ENCODE results near the gene S1PR5. TPM values are rescaled to one million over a fixed set of nuclear protein-coding genes. Genes with fewer than 3 reads are reported as not detected.

S1PR5 gene
- total and polyA plus RNA-seq, 4 donors, result 0.17 to 0.56 (median 0.34) TPM

DNA sequence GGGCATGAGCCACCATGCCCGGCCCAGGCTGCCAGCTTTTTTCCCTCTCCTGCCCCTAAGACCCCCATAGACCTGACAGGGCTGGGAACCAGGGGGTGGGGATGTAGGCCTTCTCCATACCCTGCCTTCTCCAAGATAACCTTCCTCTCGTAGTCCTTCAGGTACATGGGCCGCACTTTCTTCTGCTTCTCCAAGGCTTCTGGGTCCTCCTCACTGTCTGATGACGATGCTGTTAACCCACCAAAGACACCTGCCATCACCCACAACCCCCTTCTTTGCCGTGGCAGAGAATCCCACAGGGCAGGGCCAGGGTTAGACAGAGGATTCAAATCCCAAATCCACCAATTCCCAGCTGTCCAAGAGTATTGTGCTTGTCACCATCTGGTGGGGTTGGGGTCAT lies 45.4 kb upstream of the S1PR5 start:
- H3K36me3 ChIP-seq (ENCODE audit: control insufficient read depth in 4 of 4, insufficient read depth in 3 of 4, low read depth in 1 of 4, low read length in 3 of 4), result peaks cover 5 to 34% (median 18%) of the 10 kb centered on the region in 4 donors
- no peaks in the 10 kb centered on the region for H3K9me3 ChIP-seq (ENCODE audit: control insufficient read depth in 4 of 4, low read length in 3 of 4)
- H3K9ac ChIP-seq (ENCODE audit: low read depth in 1 of 2, low read length in 2 of 2), result no peak overlapping the region
- H3K4me3 ChIP-seq (ENCODE audit: low read depth in 1 of 3, low read length in 3 of 3), result no peak overlapping the region
- no peak overlapping the region for H3K27ac ChIP-seq (ENCODE audit: low read depth in 1 of 2, low read length in 2 of 2)
- peaks cover 6 to 28% (median 13%) of the 10 kb centered on the region in 4 donors for H3K4me1 ChIP-seq (ENCODE audit: control insufficient read depth in 4 of 4, insufficient read depth in 4 of 4, low read length in 3 of 4)
- H3K27me3 ChIP-seq (ENCODE audit: control insufficient read depth in 4 of 4, insufficient read depth in 4 of 4, low read length in 3 of 4), result no peaks in the 10 kb centered on the region
- 96% methylated on average over 5 of the region's 5 CpGs for whole genome bisulfite sequencing
- no peak for DNase-seq (ENCODE audit: low spot score)
- TF ChIP-seq SP1 (IDR thresholded peaks at IDR 0.05) (no peak), HNF4A (conservative IDR thresholded peaks at IDR 0.05) (no peak), GABPA (IDR thresholded peaks at IDR 0.05 in 1 of 2, conservative IDR thresholded peaks at IDR 0.05 in 1 of 2) (no peak), YY1 (IDR thresholded peaks at IDR 0.05) (no peak), EGR1 (IDR thresholded peaks at IDR 0.05; ENCODE audit: low read depth in 2 of 2) (no peak), RAD21 (IDR thresholded peaks at IDR 0.05) (no peak), RXRA (IDR thresholded peaks at IDR 0.05) (no peak), NR2F2 (IDR thresholded peaks at IDR 0.05) (no peak), JUND (IDR thresholded peaks at IDR 0.05) (no peak), TAF1 (conservative IDR thresholded peaks at IDR 0.05) (no peak), HNF4G (IDR thresholded peaks at IDR 0.05) (no peak), FOXA2 (IDR thresholded peaks at IDR 0.05) (no peak), FOXA1 (IDR thresholded peaks at IDR 0.05) (no peak)
- TF ChIP-seq, protein P1, sequence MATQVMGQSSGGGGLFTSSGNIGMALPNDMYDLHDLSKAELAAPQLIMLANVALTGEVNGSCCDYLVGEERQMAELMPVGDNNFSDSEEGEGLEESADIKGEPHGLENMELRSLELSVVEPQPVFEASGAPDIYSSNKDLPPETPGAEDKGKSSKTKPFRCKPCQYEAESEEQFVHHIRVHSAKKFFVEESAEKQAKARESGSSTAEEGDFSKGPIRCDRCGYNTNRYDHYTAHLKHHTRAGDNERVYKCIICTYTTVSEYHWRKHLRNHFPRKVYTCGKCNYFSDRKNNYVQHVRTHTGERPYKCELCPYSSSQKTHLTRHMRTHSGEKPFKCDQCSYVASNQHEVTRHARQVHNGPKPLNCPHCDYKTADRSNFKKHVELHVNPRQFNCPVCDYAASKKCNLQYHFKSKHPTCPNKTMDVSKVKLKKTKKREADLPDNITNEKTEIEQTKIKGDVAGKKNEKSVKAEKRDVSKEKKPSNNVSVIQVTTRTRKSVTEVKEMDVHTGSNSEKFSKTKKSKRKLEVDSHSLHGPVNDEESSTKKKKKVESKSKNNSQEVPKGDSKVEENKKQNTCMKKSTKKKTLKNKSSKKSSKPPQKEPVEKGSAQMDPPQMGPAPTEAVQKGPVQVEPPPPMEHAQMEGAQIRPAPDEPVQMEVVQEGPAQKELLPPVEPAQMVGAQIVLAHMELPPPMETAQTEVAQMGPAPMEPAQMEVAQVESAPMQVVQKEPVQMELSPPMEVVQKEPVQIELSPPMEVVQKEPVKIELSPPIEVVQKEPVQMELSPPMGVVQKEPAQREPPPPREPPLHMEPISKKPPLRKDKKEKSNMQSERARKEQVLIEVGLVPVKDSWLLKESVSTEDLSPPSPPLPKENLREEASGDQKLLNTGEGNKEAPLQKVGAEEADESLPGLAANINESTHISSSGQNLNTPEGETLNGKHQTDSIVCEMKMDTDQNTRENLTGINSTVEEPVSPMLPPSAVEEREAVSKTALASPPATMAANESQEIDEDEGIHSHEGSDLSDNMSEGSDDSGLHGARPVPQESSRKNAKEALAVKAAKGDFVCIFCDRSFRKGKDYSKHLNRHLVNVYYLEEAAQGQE (IDR thresholded peaks at IDR 0.05), result no peak
- TF ChIP-seq, protein P2, sequence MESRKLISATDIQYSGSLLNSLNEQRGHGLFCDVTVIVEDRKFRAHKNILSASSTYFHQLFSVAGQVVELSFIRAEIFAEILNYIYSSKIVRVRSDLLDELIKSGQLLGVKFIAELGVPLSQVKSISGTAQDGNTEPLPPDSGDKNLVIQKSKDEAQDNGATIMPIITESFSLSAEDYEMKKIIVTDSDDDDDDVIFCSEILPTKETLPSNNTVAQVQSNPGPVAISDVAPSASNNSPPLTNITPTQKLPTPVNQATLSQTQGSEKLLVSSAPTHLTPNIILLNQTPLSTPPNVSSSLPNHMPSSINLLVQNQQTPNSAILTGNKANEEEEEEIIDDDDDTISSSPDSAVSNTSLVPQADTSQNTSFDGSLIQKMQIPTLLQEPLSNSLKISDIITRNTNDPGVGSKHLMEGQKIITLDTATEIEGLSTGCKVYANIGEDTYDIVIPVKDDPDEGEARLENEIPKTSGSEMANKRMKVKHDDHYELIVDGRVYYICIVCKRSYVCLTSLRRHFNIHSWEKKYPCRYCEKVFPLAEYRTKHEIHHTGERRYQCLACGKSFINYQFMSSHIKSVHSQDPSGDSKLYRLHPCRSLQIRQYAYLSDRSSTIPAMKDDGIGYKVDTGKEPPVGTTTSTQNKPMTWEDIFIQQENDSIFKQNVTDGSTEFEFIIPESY (IDR thresholded peaks at IDR 0.05), result no peak
- TF ChIP-seq, protein P3, sequence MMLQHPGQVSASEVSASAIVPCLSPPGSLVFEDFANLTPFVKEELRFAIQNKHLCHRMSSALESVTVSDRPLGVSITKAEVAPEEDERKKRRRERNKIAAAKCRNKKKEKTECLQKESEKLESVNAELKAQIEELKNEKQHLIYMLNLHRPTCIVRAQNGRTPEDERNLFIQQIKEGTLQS (IDR thresholded peaks at IDR 0.05), result no peak
- TF ChIP-seq, protein P4, sequence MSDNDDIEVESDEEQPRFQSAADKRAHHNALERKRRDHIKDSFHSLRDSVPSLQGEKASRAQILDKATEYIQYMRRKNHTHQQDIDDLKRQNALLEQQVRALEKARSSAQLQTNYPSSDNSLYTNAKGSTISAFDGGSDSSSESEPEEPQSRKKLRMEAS (IDR thresholded peaks at IDR 0.05), result no peak
- TF ChIP-seq, protein P5, sequence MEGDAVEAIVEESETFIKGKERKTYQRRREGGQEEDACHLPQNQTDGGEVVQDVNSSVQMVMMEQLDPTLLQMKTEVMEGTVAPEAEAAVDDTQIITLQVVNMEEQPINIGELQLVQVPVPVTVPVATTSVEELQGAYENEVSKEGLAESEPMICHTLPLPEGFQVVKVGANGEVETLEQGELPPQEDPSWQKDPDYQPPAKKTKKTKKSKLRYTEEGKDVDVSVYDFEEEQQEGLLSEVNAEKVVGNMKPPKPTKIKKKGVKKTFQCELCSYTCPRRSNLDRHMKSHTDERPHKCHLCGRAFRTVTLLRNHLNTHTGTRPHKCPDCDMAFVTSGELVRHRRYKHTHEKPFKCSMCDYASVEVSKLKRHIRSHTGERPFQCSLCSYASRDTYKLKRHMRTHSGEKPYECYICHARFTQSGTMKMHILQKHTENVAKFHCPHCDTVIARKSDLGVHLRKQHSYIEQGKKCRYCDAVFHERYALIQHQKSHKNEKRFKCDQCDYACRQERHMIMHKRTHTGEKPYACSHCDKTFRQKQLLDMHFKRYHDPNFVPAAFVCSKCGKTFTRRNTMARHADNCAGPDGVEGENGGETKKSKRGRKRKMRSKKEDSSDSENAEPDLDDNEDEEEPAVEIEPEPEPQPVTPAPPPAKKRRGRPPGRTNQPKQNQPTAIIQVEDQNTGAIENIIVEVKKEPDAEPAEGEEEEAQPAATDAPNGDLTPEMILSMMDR (IDR thresholded peaks at IDR 0.05; ENCODE audit: low read depth, low read length, missing input control), result no peak

Measured in liver (tissue), 9 donors.